ENCODE measurements around the gene INSYN2B.

Gene INSYN2B

GRCh38 chr5:169901896-169902295, 78.4 kb downstream of the INSYN2B start:
- no peak overlapping the region for H3K27ac ChIP-seq
- TF ChIP-seq CTCF (IDR thresholded peaks at IDR 0.05) = no peak
- no peak overlapping the region for H3K4me3 ChIP-seq
- no peak for DNase-seq (ENCODE audit: low spot score)

- no peak for TF ChIP-seq CTCF (IDR thresholded peaks at IDR 0.05)
- DNase-seq (ENCODE audit: low spot score) = no peak
- H3K4me3 ChIP-seq = no peak overlapping the region
- H3K27ac ChIP-seq = no peak overlapping the region
Observed at GRCh38 chr5:169897481-169897880, 82.8 kb downstream of the INSYN2B start.

GRCh38 chr5:169895926-169896325, 84.4 kb downstream of the INSYN2B start:
- Histone ChIP-seq H3K4me3 (no peak overlapping the region), H3K27ac (no peak overlapping the region)
- no peak for DNase-seq (ENCODE audit: low spot score)
- no peak for TF ChIP-seq CTCF (IDR thresholded peaks at IDR 0.05)

GRCh38 chr5:169893571-169893970, 86.7 kb downstream of the INSYN2B start:
- Histone ChIP-seq H3K4me3 (no peak overlapping the region), H3K27ac (no peak overlapping the region)
- no peak for TF ChIP-seq CTCF (IDR thresholded peaks at IDR 0.05)
- no peak for DNase-seq (ENCODE audit: low spot score)

GRCh38 chr5:169893010-169893409, 87.3 kb downstream of the INSYN2B start:
- TF ChIP-seq CTCF (IDR thresholded peaks at IDR 0.05) = no peak
- no peak for DNase-seq (ENCODE audit: low spot score)
- H3K27ac ChIP-seq = no peak overlapping the region
- H3K4me3 ChIP-seq = no peak overlapping the region

- Histone ChIP-seq H3K4me3 (no peak overlapping the region), H3K27ac (no peak overlapping the region)
- no peak for TF ChIP-seq CTCF (IDR thresholded peaks at IDR 0.05)
- no peak for DNase-seq (ENCODE audit: low spot score)
Observed at GRCh38 chr5:169889572-169889971, 90.7 kb downstream of the INSYN2B start.

- Histone ChIP-seq H3K27ac (no peak overlapping the region), H3K4me3 (no peak overlapping the region)
- no peak for TF ChIP-seq CTCF (IDR thresholded peaks at IDR 0.05)
- no peak for DNase-seq (ENCODE audit: low spot score)
Observed at GRCh38 chr5:169886677-169887076, 93.6 kb downstream of the INSYN2B start.

All from coronary artery (tissue), 2 donors.